Neural cell (in vitro differentiated cells): Measurements from ENCODE around the gene SNX7.

Experiments
- CTCF ChIP-seq: fragments of 450-650 bp; IDR thresholded peaks from 2 replicates; pipeline ENCODE4 v1.5.1; 2014; ENCODE audit warnings: antibody characterized with exemption, mild to moderate bottlenecking, moderate library complexity; ENCODE audit not compliant: poor library complexity, severe bottlenecking
- EP300 ChIP-seq: fragments of 450-650 bp; conservative IDR thresholded peaks from 2 replicates; pipeline ENCODE4 v1.6.1; 2014; ENCODE audit warnings: antibody characterized with exemption, mild to moderate bottlenecking, moderate library complexity; ENCODE audit not compliant: poor library complexity, severe bottlenecking
- EZH2 ChIP-seq: fragments of 200-600, 300-800 bp; shearing (Covaris generic), sonication (generic); IDR thresholded peaks from 2 replicates; pipeline ENCODE4 v1.6.1; 2014; ENCODE audit warnings: antibody characterized with exemption, low read length, borderline replicate concordance, mild to moderate bottlenecking; ENCODE audit not compliant: insufficient read depth, poor library complexity, severe bottlenecking
- MXI1 ChIP-seq: fragments of 450-650 bp; conservative IDR thresholded peaks from 2 replicates; pipeline ENCODE4 v1.6.1; 2014; ENCODE audit warnings: antibody characterized with exemption, mild to moderate bottlenecking; ENCODE audit not compliant: poor library complexity, severe bottlenecking
- POLR2AphosphoS5 ChIP-seq: IDR thresholded peaks from 2 replicates; pipeline ENCODE4 v1.6.1; 2012
- TAF1 ChIP-seq: IDR thresholded peaks from 2 replicates; pipeline ENCODE4 v1.6.1; 2012; ENCODE audit warnings: low read depth

DNA sequence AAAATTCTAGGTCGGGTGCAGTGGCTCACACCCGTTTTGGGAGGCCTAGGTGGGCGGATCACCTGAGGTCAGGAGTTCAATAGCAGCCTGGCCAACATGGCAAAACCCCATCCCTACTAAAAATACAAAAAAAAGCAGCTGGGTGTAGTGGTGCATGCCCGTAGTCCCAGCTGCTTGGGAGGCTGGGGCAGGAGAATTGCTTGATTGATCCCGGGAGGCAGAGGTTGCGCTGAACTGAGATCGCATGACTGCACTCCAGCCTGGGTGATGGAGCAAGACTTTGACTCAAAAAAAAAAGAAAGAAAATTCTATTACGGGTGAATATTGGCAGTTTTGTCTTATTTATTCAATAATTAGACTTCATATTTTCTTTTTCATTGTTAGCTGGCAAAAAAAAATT, 62.1 kb downstream of the SNX7 start:
- no peak for TF ChIP-seq EP300
- no peak for TF ChIP-seq TAF1
- no peak for TF ChIP-seq CTCF
- no peak for TF ChIP-seq EZH2
- TF ChIP-seq POLR2AphosphoS5, result no peak
- TF ChIP-seq MXI1, result no peak
